HG02970 (cell line): Measurements from ENCODE around the gene FOXN3.

ENCODE experiments used
- ATAC-seq: cut with Tn5 transposase; IDR thresholded peaks from one replicate; pipeline ENCODE4 v1.9.1; 2021; ENCODE audit warnings: mild to moderate bottlenecking, moderate library complexity, moderate number of reproducible peaks; ENCODE audit not compliant: unreplicated experiment, low FRiP score

Gene FOXN3

DNA sequence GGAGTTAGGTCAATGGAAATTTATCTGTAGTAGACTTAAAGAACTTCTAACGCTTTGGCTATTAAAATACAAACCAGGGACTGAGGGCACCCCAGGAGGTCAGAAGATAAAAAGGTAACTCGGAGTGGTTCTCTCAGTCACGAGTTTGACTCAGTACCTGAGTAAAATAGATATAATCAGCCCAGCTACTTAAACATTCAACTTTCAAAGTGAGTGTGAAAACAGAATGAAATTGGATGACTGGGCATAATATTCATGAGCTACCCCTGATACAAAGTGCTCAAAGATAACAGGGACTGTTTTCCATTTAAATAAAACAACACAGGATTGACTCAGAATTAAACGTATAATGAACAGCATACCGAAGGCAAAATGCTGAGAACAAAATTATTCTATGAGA is 75.0 kb downstream of the FOXN3 start:
- ATAC-seq, result no peak

DNA sequence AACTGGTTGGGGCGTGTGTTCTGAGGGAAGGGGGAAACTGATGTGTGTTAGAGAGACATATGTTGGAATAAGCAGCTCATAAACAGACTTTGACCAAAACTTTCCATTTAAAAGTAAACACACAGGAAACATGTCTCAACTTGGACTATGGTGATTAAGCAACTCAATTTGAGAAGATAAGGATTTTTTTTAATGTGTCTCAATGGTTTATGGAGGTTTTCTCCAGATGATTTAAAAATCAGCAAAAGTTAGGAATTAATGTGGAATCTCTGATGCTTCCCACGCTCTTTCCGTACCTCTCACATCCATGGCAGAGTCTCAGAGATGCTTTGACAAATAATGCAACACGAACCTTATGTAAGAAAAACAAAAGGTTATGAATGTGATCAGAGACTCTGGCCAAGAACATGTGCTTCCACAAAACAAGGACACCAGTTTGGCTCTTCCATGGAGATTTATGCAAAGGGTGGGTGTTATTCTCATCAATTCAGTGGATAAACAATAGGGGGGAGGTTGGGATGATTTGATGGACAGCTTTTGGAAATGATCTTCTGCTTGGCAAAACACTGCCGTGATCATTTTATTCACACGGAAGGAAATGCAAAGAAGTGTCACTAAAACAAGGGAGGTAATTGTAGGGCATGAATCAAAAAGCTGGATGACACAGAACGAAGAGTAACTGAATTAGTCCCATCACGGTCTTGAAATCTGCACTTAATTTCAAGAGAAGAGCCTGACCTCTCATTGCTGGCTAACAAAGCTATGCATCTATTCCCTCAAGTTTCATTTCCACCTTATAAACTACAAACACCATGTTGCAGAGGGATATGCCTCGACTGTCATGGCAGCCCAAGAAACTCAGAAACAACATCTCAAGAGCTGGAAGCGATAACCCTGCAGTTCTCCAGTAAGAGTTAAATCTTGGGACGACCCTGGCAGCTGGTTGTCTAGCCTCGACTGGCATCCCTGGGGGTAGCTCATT is 76.5 kb downstream of the FOXN3 start:
- no peak for ATAC-seq

DNA sequence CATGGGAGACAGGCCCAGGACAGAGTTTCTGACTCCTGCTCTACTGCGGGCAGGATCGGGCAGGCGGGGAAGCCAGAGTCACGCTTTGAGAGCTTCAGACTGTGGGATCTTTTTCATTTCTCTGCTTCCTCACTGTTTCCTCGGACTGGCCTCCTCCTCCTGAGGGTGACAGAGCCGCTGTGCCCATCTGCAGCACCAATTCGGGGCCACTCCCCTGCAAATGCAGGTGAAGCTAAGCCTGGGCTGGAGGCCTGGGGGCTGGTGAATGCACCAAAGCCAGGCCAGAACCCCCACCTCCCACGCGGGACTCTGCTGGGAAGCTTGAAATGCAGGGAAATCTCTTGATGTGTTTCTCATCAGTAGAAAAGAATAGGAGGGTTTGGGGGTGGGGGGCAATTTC is 77.5 kb downstream of the FOXN3 start:
- no peak for ATAC-seq

- no peak for ATAC-seq
Observed at GRCh38 chr14:89339158-89339557, 77.9 kb downstream of the FOXN3 start.

DNA sequence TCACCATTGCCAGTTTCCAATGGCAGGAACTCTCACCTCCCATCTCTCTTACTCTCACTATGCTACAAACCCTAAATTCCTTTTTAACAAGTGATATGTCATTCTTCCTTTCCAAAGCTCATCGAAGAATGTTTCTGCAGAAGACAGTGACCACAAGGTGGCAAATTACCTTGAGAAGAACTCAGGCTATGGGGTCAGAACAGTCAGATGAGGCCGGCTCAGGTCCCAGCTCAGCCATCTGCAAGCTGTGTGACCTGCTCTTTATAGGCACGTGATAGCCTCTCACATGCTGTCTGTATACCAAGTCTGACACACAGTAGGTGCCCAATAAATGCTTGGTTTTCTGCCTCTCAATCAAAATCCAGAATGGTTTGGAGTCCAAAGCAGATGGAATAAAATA is 80.7 kb downstream of the FOXN3 start:
- no peak for ATAC-seq

DNA sequence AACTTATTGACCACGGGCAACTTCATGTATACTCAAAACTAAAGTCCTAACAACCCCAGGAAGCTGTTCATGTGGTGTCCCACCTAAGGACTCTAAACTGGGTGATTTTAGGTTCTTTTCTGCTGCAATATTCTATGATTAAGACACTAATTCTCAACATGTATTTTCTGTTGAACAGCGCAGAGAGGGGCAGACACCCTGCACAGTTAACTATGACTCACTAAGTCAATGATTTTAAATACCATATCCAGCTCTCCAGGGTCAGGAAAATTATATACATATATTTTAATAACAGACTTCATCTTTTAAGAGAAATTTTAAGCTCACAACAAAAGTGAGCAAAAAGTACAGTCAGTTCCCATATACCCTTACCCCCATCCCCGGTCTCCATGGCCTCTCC is 85.0 kb downstream of the FOXN3 start:
- no peak for ATAC-seq

DNA sequence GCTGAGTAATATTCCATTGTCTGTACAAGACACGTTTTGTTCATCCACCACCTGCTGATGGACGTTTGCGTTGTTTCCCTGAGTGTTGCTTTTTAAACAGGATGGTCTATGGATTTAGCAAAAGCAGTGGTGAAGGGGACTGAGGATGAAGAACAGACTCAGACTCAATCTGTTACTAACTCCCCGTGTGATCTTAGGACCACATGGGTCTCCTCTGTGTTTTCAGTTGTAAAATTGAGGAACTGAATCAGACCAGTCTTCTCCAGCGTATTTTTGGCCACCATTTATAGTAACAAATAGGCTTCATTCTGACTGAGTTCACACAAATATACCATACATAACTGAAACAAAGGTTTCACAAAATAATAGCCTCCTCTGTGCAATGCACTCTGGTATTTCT is 85.6 kb downstream of the FOXN3 start:
- peak; percentile 51 for ATAC-seq

DNA sequence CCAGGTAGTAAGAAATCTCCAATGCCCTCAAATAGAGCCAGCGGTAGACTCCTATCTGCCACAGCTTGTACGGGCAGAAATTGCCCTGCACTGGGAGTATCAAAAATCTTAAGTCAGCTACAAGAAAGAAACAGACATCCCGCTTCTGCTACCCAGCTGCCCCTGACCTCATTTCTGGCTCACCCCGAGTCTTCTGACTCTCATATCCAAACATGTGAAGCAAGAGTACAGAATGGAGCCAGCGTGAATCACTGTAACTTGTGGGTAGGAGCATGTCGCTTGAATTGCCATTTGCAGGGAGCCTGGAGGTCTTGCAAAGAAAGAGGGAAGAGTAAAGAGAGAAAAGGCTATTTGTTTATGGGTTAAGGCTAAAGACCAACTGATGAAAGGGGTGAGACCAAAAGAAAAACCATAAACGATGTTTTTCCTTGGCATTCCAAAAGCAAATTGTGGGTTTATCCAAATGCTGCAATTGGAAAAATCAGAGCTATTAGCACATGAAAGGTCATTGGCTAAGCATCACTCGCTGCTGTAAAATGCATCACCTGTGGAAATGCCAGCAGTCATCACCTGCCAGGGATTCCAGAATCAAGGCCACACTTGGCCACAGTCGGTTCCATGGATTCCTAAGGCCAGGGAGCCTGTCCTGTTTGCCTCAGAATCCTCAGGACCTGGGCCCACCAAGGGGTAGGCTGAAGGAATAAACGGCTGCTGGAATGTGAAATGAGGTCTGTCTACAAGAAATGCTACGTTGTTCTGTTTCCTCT is 86.6 kb downstream of the FOXN3 start:
- ATAC-seq, result no peak

DNA sequence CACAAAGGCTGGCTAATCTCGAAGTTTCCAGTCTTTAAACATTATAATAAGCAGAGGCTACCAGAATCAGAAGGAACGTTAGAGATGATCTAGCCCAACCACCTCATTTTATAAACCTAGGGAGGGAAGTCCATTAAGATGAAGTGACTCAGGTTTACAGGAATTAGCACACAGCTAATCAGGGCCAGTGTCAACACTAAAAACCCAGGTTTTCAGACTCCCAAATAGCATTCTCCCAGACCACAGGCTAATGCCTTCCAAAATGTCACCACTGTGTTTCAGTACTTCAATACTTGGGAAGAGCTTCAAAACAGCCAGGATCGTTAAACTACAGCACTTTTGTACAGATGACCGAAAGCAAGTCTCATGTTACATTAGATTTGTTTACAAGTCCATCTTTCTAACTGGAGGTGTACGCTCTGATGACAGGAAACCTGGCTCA is 89.2 kb downstream of the FOXN3 start:
- no peak for ATAC-seq

GRCh38 chr14:89325959-89326358 is 91.1 kb downstream of the FOXN3 start:
- no peak for ATAC-seq

GRCh38 chr14:89325299-89325883 is 91.6 kb downstream of the FOXN3 start:
- ATAC-seq, result no peak

DNA sequence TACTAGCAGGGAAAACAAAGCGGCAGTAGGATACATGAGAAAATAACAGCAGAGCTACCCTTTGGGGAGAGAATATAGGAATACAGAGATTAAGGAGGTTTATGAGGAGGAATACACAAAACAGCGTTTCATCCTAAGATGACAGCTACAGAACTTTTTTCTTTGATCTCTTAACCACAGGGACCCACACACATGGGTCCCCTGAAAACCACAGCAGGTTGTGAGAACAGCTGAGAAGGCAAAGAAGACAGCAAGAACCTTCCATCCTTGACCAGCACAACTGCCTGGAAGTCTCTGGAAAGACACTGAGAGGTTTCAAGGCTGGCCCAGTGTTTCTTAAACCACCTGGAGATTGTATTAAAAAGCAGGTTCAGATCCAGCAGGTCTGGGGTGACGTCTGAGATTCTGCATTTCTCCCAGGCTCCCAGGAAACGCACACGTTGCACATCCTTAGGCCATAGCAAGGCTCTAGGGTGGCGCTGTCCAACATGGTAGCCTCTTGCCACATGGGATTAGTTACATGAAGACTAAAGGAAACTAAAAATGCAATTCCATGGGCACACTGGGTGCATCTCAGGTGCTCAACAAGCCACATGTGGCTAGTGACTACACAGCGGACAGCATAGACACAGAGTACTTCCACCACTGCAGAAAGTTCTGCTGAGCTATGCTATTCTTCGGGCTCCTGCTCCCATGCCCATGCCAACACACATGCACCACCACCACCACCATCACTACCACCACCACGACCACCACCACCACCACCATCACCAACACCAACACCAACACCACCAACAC is 92.3 kb downstream of the FOXN3 start:
- ATAC-seq, result no peak

- no peak for ATAC-seq
Observed at GRCh38 chr14:89320381-89321000, 96.5 kb downstream of the FOXN3 start.

GRCh38 chr14:89319687-89320086 is 97.3 kb downstream of the FOXN3 start:
- no peak for ATAC-seq

DNA sequence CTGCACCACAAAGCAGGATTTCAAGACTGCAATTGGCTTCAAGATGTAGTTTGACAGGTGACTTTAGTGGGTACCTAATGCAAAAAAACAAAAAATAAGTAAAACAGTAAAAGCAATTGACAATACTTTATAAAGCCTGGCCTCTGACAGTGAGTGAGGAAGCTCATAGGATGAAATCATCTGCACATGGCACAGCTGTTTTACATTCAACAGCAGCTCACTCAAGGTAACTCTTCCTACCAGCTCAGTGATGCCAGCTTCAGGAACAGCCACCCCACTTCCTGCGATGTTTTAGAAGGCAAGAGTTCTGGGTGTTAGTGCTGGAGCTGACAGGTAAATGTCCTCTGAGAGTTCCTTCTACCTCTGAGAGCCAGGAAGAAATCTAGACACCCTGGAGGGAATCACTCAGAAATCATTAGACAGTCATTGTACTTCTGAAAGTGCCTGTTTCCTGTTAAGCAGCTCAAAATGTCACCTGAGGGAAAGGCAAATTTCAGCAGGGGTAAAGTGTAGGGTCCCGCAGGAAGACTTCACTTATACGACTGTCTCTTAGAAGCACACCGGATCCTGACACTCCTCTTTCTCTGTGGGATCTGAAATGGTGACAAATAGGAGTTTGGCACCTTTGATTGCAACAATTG is 99.9 kb downstream of the FOXN3 start:
- no peak for ATAC-seq

GRCh38 chr14:89315493-89316470 is 101.3 kb downstream of the FOXN3 start:
- no peak for ATAC-seq

GRCh38 chr14:89314274-89314673 is 102.8 kb downstream of the FOXN3 start:
- no peak for ATAC-seq

- ATAC-seq, result no peak
Observed at GRCh38 chr14:89312932-89313331, 104.1 kb downstream of the FOXN3 start.
